Lung (tissue), 12 donors: Measurements from ENCODE around the gene PDE8B. TPM values are rescaled to one million over a fixed set of nuclear protein-coding genes. Genes with fewer than 3 reads are reported as not detected.

Experiments used
- ATAC-seq: fragments of 200-7000 bp; cut with Tn5 transposase; one replicate; pipeline ENCODE4 v1.9.1; 2020; ENCODE audit warnings: moderate number of reproducible peaks; ENCODE audit not compliant: insufficient read depth, low FRiP score
- DNase-seq, 3 donors: peaks; one replicate each; pipeline ENCODE4 v3.0.0-alpha.2; 2013 to 2017
- H3K27ac ChIP-seq, 2 donors: one replicate each; pipeline ENCODE4 v1.5.1; 2013; ENCODE audit warnings: mild to moderate bottlenecking in 2 of 2, moderate library complexity in 2 of 2, control low read depth in 1 of 2, inconsistent platforms in 1 of 2, low read depth in 1 of 2, low read length in 1 of 2
- H3K27me3 ChIP-seq, 3 donors: one replicate each; pipeline ENCODE4 v1.5.1; 2013; ENCODE audit warnings: low read length in 2 of 3; ENCODE audit not compliant: control insufficient read depth in 3 of 3, insufficient read depth in 3 of 3
- H3K36me3 ChIP-seq, 4 donors: one replicate each; pipeline ENCODE4 v1.5.1; 2013; ENCODE audit warnings: low read length in 4 of 4, mild to moderate bottlenecking in 1 of 4, moderate library complexity in 1 of 4; ENCODE audit not compliant: control insufficient read depth in 4 of 4, insufficient read depth in 4 of 4
- H3K4me1 ChIP-seq, 5 donors: one replicate each; pipeline ENCODE4 v1.5.1; 2013; ENCODE audit warnings: low read length in 5 of 5, mild to moderate bottlenecking in 2 of 5, moderate library complexity in 1 of 5; ENCODE audit not compliant: control insufficient read depth in 5 of 5, insufficient read depth in 5 of 5
- H3K4me3 ChIP-seq: one replicate; pipeline ENCODE4 v1.5.1; 2013; ENCODE audit warnings: mild to moderate bottlenecking, control low read depth, moderate library complexity
- H3K9ac ChIP-seq, 2 donors: one replicate each; pipeline ENCODE4 v1.5.1; 2013; ENCODE audit warnings: low read length in 2 of 2, control low read depth in 1 of 2; ENCODE audit not compliant: insufficient read depth in 1 of 2
- H3K9me3 ChIP-seq, 4 donors: one replicate each; pipeline ENCODE4 v1.5.1; 2013; ENCODE audit warnings: low read length in 3 of 4, mild to moderate bottlenecking in 1 of 4, moderate library complexity in 1 of 4; ENCODE audit not compliant: control insufficient read depth in 4 of 4, insufficient read depth in 3 of 4
- CTCF ChIP-seq: IDR thresholded peaks from 2 replicates; pipeline ENCODE4 v1.5.1; 2012; ENCODE audit warnings: mild to moderate bottlenecking; ENCODE audit errors: control extremely low read depth, extremely low read depth
- WGBS, 2 donors: extraction: QIAGEN DNeasy Blood & Tissue Kit; methylation state at CpG; one replicate each; pipeline ENCODE4 v1.1.7; 2013; 5-methylcytosine and 5-hydroxymethylcytosine counted together
- polyA plus RNA-seq, 2 donors: library from polyadenylated mRNA; stranded (reverse); fragments of 200-250 nt; gene quantifications; one replicate each; pipeline ENCODE4 v1.2.1, GENCODE V29; 2013
- total RNA-seq, 2 donors: library from RNA; depleted of rRNA in 1 of 2; stranded (reverse); fragments of >200 nt in 1 of 2; gene quantifications; one replicate each; pipeline ENCODE4 v1.2.1, GENCODE V29; 2014 to 2021
- donor health status: control.
- donor health status: control.
- donor health status: Bipolar disorder and iron deficiency.
- donor health status: healthy.
- donor health status: DM: yes; HTN: yes; CAD: no.

Gene PDE8B
- total and polyA plus RNA-seq, 4 donors = 1.6 to 10.6 (median 2.1) TPM

DNA sequence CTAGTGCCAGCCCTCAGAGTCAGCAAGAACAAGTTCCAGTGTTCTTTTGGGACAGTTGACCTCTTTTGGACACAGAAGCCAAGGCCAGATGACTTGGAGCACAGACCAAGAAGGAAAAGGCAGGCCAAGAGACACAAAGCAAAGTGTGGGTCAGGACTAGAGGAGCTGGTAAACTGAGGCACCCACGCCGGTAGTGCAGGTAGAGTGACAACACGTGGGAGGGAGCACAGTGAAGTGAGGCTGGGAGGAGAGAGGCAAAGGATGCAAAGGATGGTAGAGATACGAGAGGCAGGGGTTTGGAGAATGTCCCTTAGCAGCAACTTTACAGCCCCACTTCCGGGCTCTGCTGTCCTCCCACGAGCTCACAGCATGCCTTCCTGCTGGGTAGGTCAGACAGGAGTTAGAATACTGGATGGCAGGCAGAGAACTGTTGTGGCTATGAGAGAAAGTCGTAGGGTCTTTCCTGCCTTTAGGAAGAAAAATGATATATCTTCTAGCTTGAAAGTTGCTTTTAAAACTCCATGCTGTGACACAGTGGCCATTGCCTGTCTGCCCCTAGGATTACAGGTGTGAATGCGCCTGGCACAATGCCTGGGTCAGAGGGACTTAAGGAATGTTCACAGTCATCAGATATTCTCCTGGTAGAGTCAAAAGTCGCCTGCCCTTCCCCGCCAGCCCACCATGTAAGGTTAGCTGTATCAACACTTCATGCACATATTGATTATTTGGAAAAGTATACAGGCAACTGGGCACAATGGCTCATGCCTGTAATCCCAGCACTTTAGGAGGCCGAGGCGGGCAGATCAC lies 97.9 kb downstream of the PDE8B start:
- Histone ChIP-seq H3K9me3 (peaks cover 0 to 5% (median 0%) of the 10 kb centered on the region in 4 donors), H3K36me3 (no peaks in the 10 kb centered on the region), H3K9ac (no peak overlapping the region), H3K27me3 (no peaks in the 10 kb centered on the region), H3K27ac (no peak overlapping the region), H3K4me1 (peaks cover 0 to 19% (median 7%) of the 10 kb centered on the region in 5 donors), H3K4me3 (no peak overlapping the region)
- TF ChIP-seq CTCF = no peak
- no peak for ATAC-seq
- 82 to 85% methylated on average over 12 of the region's 12 CpGs for WGBS, 2 donors
- DNase-seq = no peak

DNA sequence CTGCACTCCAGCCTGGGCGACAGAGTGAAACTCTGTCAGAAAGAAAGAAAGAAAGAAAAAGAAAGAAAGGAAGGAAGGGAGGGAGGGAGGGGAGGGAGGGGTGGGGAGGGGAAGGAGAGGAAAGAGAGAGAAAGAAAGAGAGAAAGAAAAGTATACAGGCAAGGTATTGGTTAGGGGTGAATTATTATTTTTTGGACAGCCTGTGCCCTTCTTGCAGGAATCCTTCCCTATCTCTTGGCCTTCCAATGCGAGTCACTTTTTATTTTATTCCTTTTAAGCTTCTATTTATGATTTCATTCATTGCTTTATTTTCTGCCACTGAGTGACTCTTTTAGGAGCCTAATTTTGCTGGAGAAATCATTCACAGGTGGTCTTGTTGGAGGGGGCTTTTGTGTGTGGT lies 98.7 kb downstream of the PDE8B start:
- Histone ChIP-seq H3K27ac (no peak overlapping the region), H3K4me3 (no peak overlapping the region), H3K9me3 (peaks cover 0 to 5% (median 0%) of the 10 kb centered on the region in 4 donors), H3K27me3 (no peaks in the 10 kb centered on the region), H3K4me1 (peaks cover 0 to 19% (median 7%) of the 10 kb centered on the region in 5 donors), H3K36me3 (no peaks in the 10 kb centered on the region), H3K9ac (no peak overlapping the region)
- DNase-seq (no peak), ATAC-seq (no peak)
- 84 to 90% methylated on average over 2 of the region's 2 CpGs for WGBS, 2 donors
- no peak for TF ChIP-seq CTCF

DNA sequence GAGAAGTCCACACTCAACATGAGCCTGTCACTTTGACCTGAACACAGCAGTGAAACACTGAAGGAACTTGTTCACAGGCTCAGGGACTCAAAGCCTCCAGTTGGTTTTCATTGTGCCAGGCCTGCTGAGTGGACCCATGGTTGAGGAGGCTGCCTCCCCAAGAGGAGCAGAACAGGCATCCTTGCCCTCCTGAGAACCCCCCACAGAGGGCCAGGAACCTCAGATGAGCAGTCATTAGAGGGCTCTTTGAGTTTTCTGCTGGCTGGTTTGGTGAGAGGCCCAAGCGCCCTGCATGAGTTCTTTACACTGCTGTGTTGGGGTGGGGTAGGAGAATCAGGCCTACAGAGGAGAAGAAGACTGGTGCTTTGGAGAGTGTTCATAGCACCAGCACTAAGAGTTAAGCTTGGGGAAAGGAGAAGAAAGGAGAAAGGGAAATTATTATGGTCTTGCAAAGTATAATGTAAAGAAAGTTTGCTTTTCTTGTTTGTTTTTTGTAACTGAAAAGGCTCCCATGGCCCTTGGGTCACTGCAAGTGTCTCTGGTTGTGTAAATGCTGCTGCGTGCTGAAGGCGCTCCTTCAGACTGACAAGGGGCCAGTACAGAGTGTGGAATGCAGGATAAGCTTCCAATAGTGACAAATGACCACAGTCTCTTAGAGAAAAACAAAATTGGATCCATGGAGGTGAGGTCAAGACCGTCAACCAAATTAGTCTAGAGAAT lies 100.2 kb downstream of the PDE8B start:
- H3K9ac ChIP-seq = no peak overlapping the region
- peaks cover 0 to 17% (median 7%) of the 10 kb centered on the region in 5 donors for H3K4me1 ChIP-seq
- H3K27ac ChIP-seq = no peak overlapping the region
- no peak overlapping the region for H3K4me3 ChIP-seq
- TF ChIP-seq CTCF = no peak
- H3K36me3 ChIP-seq = no peaks in the 10 kb centered on the region
- H3K27me3 ChIP-seq = no peaks in the 10 kb centered on the region
- ATAC-seq (no peak), DNase-seq (peak in 2 of 3 donors; percentile 37 to 52)
- H3K9me3 ChIP-seq = peaks cover 0 to 5% (median 0%) of the 10 kb centered on the region in 4 donors
- WGBS, 2 donors = 64 to 92% methylated on average over 4 of the region's 4 CpGs
